Urinary bladder (tissue), 4 donors: ENCODE measurements around the gene TPH2. TPM values are rescaled to one million over a fixed set of nuclear protein-coding genes. Genes with fewer than 3 reads are reported as not detected.

Experiments used
- DNase-seq: peaks from one replicate; pipeline ENCODE4 v3.0.0-alpha.2; 2015; ENCODE audit errors: extremely low spot score
- H3K27ac ChIP-seq: one replicate; pipeline ENCODE4 v1.5.1; 2013; ENCODE audit warnings: low read depth, mild to moderate bottlenecking, moderate library complexity
- H3K36me3 ChIP-seq: one replicate; pipeline ENCODE4 v1.6.1; 2013; ENCODE audit warnings: mild to moderate bottlenecking, moderate library complexity; ENCODE audit not compliant: insufficient read depth
- H3K4me1 ChIP-seq: one replicate; pipeline ENCODE4 v1.6.1; 2013; ENCODE audit warnings: mild to moderate bottlenecking, moderate library complexity; ENCODE audit not compliant: insufficient read depth
- H3K4me3 ChIP-seq: one replicate; pipeline ENCODE4 v1.5.1; 2013; ENCODE audit warnings: low read depth, low read length
- WGBS: extraction: QIAGEN DNeasy Blood & Tissue Kit; methylation state at CpG from one replicate; pipeline ENCODE4 v1.1.7; 2013; 5-methylcytosine and 5-hydroxymethylcytosine counted together
- polyA plus RNA-seq: library from polyadenylated mRNA; stranded (reverse); fragments of 200-250 nt; gene quantifications from one replicate; pipeline ENCODE4 v1.2.3, GENCODE V29; 2013
- total RNA-seq: library from RNA; depleted of rRNA; stranded (reverse); fragments of >200 nt; gene quantifications from one replicate; pipeline ENCODE4 v1.2.3, GENCODE V29; 2014
- donor health status: healthy with polysubstance abuse.
- donor health status: healthy.

The TPH2 gene
- not detected for total RNA-seq
- not detected for polyA plus RNA-seq

- no peak within 1 kb of the TSS for H3K27ac ChIP-seq
- no peaks in the 10 kb centered on the region for H3K36me3 ChIP-seq
- H3K4me3 ChIP-seq: no peak within 1 kb of the TSS
- H3K4me1 ChIP-seq: no peaks in the 10 kb centered on the region
- WGBS: 17% methylated on average over 16 of the region's 16 CpGs
- DNase-seq: peak; percentile 11
Observed at GRCh38 chr12:71938728-71939385, at the start of gene TPH2. TSS of gene TPH2 (plus strand) at chr12:71938845. CDS start at chr12:71938987, 142 bp downstream.

GRCh38 chr12:71890475-71890874, 48.2 kb upstream of the TPH2 start:
- WGBS: 96% methylated on average over 3 of the region's 3 CpGs

GRCh38 chr12:71892059-71892458, 46.6 kb upstream of the TPH2 start:
- WGBS: 73% methylated on average over 1 of the region's 1 CpG
- H3K36me3 ChIP-seq: no peaks in the 10 kb centered on the region
- no peak for DNase-seq
- no peak overlapping the region for H3K4me3 ChIP-seq
- H3K27ac ChIP-seq: no peak overlapping the region
- H3K4me1 ChIP-seq: no peaks in the 10 kb centered on the region

More at GRCh38 chr12:71890475-71890874, 48.2 kb upstream of the TPH2 start:
- no peak overlapping the region for H3K27ac ChIP-seq
- no peak for DNase-seq
- no peaks in the 10 kb centered on the region for H3K36me3 ChIP-seq
- H3K4me3 ChIP-seq: no peak overlapping the region
- H3K4me1 ChIP-seq: no peaks in the 10 kb centered on the region

GRCh38 chr12:71896205-71896882, 42.3 kb upstream of the TPH2 start:
- Histone ChIP-seq H3K4me1 (no peaks in the 10 kb centered on the region), H3K27ac (no peak overlapping the region), H3K4me3 (no peak overlapping the region), H3K36me3 (no peaks in the 10 kb centered on the region)
- no peak for DNase-seq
- whole genome bisulfite sequencing: 91% methylated on average over 3 of the region's 3 CpGs

- H3K27ac ChIP-seq: no peak overlapping the region
- no peak for DNase-seq
- no peak overlapping the region for H3K4me3 ChIP-seq
- WGBS: 95% methylated on average over 2 of the region's 2 CpGs
- no peaks in the 10 kb centered on the region for H3K4me1 ChIP-seq
- H3K36me3 ChIP-seq: no peaks in the 10 kb centered on the region
Observed at GRCh38 chr12:71900091-71900490, 38.6 kb upstream of the TPH2 start.

GRCh38 chr12:71904629-71905028, 34.0 kb upstream of the TPH2 start:
- no peaks in the 10 kb centered on the region for H3K4me1 ChIP-seq
- no peak overlapping the region for H3K4me3 ChIP-seq
- WGBS: 40% methylated on average over 1 of the region's 1 CpG
- H3K27ac ChIP-seq: no peak overlapping the region
- H3K36me3 ChIP-seq: peaks cover 2% of the 10 kb centered on the region
- no peak for DNase-seq

- DNase-seq: no peak
- no peak overlapping the region for H3K4me3 ChIP-seq
- H3K4me1 ChIP-seq: no peaks in the 10 kb centered on the region
- WGBS: 63% methylated on average over 4 of the region's 4 CpGs
- H3K36me3 ChIP-seq: no peaks in the 10 kb centered on the region
- no peak overlapping the region for H3K27ac ChIP-seq
Observed at GRCh38 chr12:71935594-71935993, 3.1 kb upstream of the TPH2 start.

- DNase-seq: no peak
- no peaks in the 10 kb centered on the region for H3K36me3 ChIP-seq
- H3K27ac ChIP-seq: no peak overlapping the region
- H3K4me3 ChIP-seq: no peak overlapping the region
- no peaks in the 10 kb centered on the region for H3K4me1 ChIP-seq
Observed at GRCh38 chr12:71940068-71940467, 1.4 kb downstream of the TPH2 start.

- 81% methylated on average over 6 of the region's 6 CpGs for WGBS
- no peak overlapping the region for H3K4me3 ChIP-seq
- no peaks in the 10 kb centered on the region for H3K4me1 ChIP-seq
- H3K27ac ChIP-seq: no peak overlapping the region
- DNase-seq: no peak
- no peaks in the 10 kb centered on the region for H3K36me3 ChIP-seq
Observed at GRCh38 chr12:71941174-71941573, 2.5 kb downstream of the TPH2 start.

- no peaks in the 10 kb centered on the region for H3K4me1 ChIP-seq
- no peak overlapping the region for H3K4me3 ChIP-seq
- DNase-seq: no peak
- H3K36me3 ChIP-seq: no peaks in the 10 kb centered on the region
- 26% methylated on average over 2 of the region's 2 CpGs for WGBS
- H3K27ac ChIP-seq: no peak overlapping the region
Observed at GRCh38 chr12:71942259-71942658, 3.6 kb downstream of the TPH2 start.

GRCh38 chr12:71942703-71943102, 4.1 kb downstream of the TPH2 start:
- H3K27ac ChIP-seq: no peak overlapping the region
- H3K4me1 ChIP-seq: no peaks in the 10 kb centered on the region
- WGBS: 38% methylated on average over 4 of the region's 4 CpGs
- no peaks in the 10 kb centered on the region for H3K36me3 ChIP-seq
- H3K4me3 ChIP-seq: no peak overlapping the region
- no peak for DNase-seq

- H3K4me3 ChIP-seq: no peak overlapping the region
- DNase-seq: no peak
- WGBS: 21% methylated on average over 1 of the region's 1 CpG
- H3K27ac ChIP-seq: no peak overlapping the region
- H3K36me3 ChIP-seq: no peaks in the 10 kb centered on the region
- H3K4me1 ChIP-seq: no peaks in the 10 kb centered on the region
Observed at GRCh38 chr12:71945121-71945520, 6.5 kb downstream of the TPH2 start.

- WGBS: 69% methylated on average over 4 of the region's 4 CpGs
- Histone ChIP-seq H3K36me3 (no peaks in the 10 kb centered on the region), H3K27ac (no peak overlapping the region), H3K4me1 (no peaks in the 10 kb centered on the region), H3K4me3 (no peak overlapping the region)
- no peak for DNase-seq
Observed at GRCh38 chr12:71945883-71946282, 7.2 kb downstream of the TPH2 start.

- Histone ChIP-seq H3K27ac (no peak overlapping the region), H3K4me1 (no peaks in the 10 kb centered on the region), H3K36me3 (no peaks in the 10 kb centered on the region), H3K4me3 (no peak overlapping the region)
- 9% methylated on average over 9 of the region's 9 CpGs for WGBS
- DNase-seq: no peak
Observed at GRCh38 chr12:71947645-71948105, 9.0 kb downstream of the TPH2 start.
